HepG2 (cell line): ENCODE results near the gene STX1B. TPM values are rescaled to one million over a fixed set of nuclear protein-coding genes. Genes with fewer than 3 reads are reported as not detected.

Experiments
- AHDC1 ChIP-seq: sonication (generic); formaldehyde crosslinking; IDR thresholded peaks from 2 replicates; pipeline ENCODE4 v1.5.1; 2020; ENCODE audit warnings: mild to moderate bottlenecking, missing genetic modification reagents, borderline replicate concordance
- ATF6 ChIP-seq: sonication (generic); formaldehyde crosslinking; conservative IDR thresholded peaks from 2 replicates; pipeline ENCODE4 v1.4.0; 2020; ENCODE audit warnings: missing genetic modification reagents
- FOXJ3 ChIP-seq: sonication (generic); formaldehyde crosslinking; IDR thresholded peaks from 2 replicates; pipeline ENCODE4 v1.4.0; 2020; ENCODE audit warnings: missing genetic modification reagents, mild to moderate bottlenecking, borderline replicate concordance
- ISL2 ChIP-seq: sonication (generic); formaldehyde crosslinking; IDR thresholded peaks from 2 replicates; pipeline ENCODE4 v1.5.0; 2020; ENCODE audit warnings: missing genetic modification reagents
- KLF12 ChIP-seq: sonication (generic); formaldehyde crosslinking; IDR thresholded peaks from 2 replicates; pipeline ENCODE4 v1.4.0; 2020; ENCODE audit warnings: missing genetic modification reagents, borderline replicate concordance
- KLF15 ChIP-seq: sonication (generic); formaldehyde crosslinking; IDR thresholded peaks from 2 replicates; pipeline ENCODE4 v1.8.1; 2023; ENCODE audit warnings: borderline replicate concordance, mild to moderate bottlenecking, inconsistent platforms, missing genetic modification reagents, mixed read lengths
- RBFOX2 ChIP-seq: fragments of 200-400 bp; formaldehyde crosslinking; IDR thresholded peaks from 2 replicates; pipeline ENCODE4 v1.6.1; 2017; ENCODE audit warnings: low read depth, mild to moderate bottlenecking, low read length
- SNAPC2 ChIP-seq: sonication (generic); formaldehyde crosslinking; IDR thresholded peaks from 2 replicates; pipeline ENCODE4 v1.8.1; 2022; ENCODE audit warnings: mild to moderate bottlenecking, missing genetic modification reagents
- SP140L ChIP-seq: sonication (generic); formaldehyde crosslinking; IDR thresholded peaks from 2 replicates; pipeline ENCODE4 v1.4.0; 2020; ENCODE audit warnings: missing genetic modification reagents, borderline replicate concordance
- ZNF160 ChIP-seq: sonication (generic); formaldehyde crosslinking; IDR thresholded peaks from 2 replicates; pipeline ENCODE4 v1.8.0; 2022; ENCODE audit warnings: mild to moderate bottlenecking, inconsistent platforms, missing genetic modification reagents
- ZNF256 ChIP-seq: sonication (generic); formaldehyde crosslinking; conservative IDR thresholded peaks from 2 replicates; pipeline ENCODE4 v1.4.0; 2020; ENCODE audit warnings: missing genetic modification reagents
- ZNF644 ChIP-seq: IDR thresholded peaks from 2 replicates; pipeline ENCODE4 v1.6.1; 2016; ENCODE audit warnings: low read depth
- ZNF776 ChIP-seq: sonication (generic); formaldehyde crosslinking; IDR thresholded peaks from 2 replicates; pipeline ENCODE4 v1.4.0; 2020; ENCODE audit warnings: mild to moderate bottlenecking, missing genetic modification reagents
- ZNF788 ChIP-seq: sonication (generic); formaldehyde crosslinking; IDR thresholded peaks from 2 replicates; pipeline ENCODE4 v1.5.0; 2020; ENCODE audit warnings: mild to moderate bottlenecking, missing genetic modification reagents, borderline replicate concordance
- ZSCAN20 ChIP-seq: sonication (generic); formaldehyde crosslinking; IDR thresholded peaks from 2 replicates; pipeline ENCODE4 v1.4.0; 2020; ENCODE audit warnings: missing genetic modification reagents, mild to moderate bottlenecking, borderline replicate concordance
- polyA plus RNA-seq, 8 experiments: library from polyadenylated mRNA; depleted of rRNA in 3 of 8; stranded (reverse) in 7 of 8; unstranded in 1 of 8; fragments of >200 nt; fragmentation: Illumina TruSeq in 4 of 8; extraction: Trizol in 4 of 8; gene quantifications; 2 replicates each; pipeline versions ENCODE4 v1.2.1 to v1.2.3, GENCODE V29; 2011 to 2016; ENCODE audit warnings: low read depth in 4 of 8, missing spikeins in 1 of 8, mixed read lengths in 1 of 8; ENCODE audit not compliant: insufficient read depth in 1 of 8
- total RNA-seq, 5 experiments: library from RNA; depleted of rRNA; stranded (reverse); fragments of >200 nt; fragmentation: Illumina TruSeq; extraction: Trizol; gene quantifications; 2 replicates each; pipeline ENCODE4 v1.2.3, GENCODE V29; 2016; ENCODE audit warnings: low read depth in 1 of 5
- TF ChIP-seq, protein P1 (sequence below): sonication (generic); formaldehyde crosslinking; IDR thresholded peaks from 2 replicates; pipeline ENCODE4 v1.4.0; 2020; ENCODE audit warnings: missing genetic modification reagents, mild to moderate bottlenecking, borderline replicate concordance
- TF ChIP-seq, protein P2 (sequence below): IDR thresholded peaks from 2 replicates; pipeline ENCODE4 v1.6.1; 2016; ENCODE audit warnings: missing compliant biosample characterization, missing genetic modification reagents, borderline replicate concordance

STX1B gene
- total and polyA plus RNA-seq, 2 of the 13 experiments (the other 11 are each of a cell fraction or from before 2014, with no cell fraction given) = 2.1 to 3.0 TPM

GRCh38 chr16:30953511-30954124 is 56.8 kb downstream of the STX1B start (continued):
- TF ChIP-seq AHDC1 (CRISPR knock-in tag) (no peak), RBFOX2 (0 out of 2 replicates have a peak, but pooled peaks have one; percentile 46), KLF15 (CRISPR knock-in tag) (no peak), ZNF160 (CRISPR knock-in tag) (no peak; the same call in 1 of the 2 replicates), SP140L (CRISPR knock-in tag) (no peak), KLF12 (CRISPR knock-in tag) (no peak), ZNF256 (CRISPR knock-in tag) (no peak), ZNF776 (CRISPR knock-in tag) (peak; percentile 45; the same call in 1 of the 2 replicates), ATF6 (no peak), FOXJ3 (CRISPR knock-in tag) (no peak), SNAPC2 (no peak), ZNF788 (CRISPR knock-in tag) (no peak; the same call in 1 of the 2 replicates), ZNF644 (peak; percentile 72; the same call in 1 of the 2 replicates), ZSCAN20 (CRISPR knock-in tag) (0 out of 2 replicates have a peak, but pooled peaks have one; percentile 1), ISL2 (CRISPR knock-in tag) (no peak)
- TF ChIP-seq, protein P1, sequence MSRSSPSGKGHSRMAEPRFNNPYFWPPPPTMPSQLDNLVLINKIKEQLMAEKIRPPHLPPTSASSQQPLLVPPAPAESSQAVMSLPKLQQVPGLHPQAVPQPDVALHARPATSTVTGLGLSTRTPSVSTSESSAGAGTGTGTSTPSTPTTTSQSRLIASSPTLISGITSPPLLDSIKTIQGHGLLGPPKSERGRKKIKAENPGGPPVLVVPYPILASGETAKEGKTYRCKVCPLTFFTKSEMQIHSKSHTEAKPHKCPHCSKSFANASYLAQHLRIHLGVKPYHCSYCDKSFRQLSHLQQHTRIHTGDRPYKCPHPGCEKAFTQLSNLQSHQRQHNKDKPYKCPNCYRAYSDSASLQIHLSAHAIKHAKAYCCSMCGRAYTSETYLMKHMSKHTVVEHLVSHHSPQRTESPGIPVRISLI (CRISPR knock-in tag) = no peak; the same call in none of the 2 replicates
- TF ChIP-seq, protein P2, sequence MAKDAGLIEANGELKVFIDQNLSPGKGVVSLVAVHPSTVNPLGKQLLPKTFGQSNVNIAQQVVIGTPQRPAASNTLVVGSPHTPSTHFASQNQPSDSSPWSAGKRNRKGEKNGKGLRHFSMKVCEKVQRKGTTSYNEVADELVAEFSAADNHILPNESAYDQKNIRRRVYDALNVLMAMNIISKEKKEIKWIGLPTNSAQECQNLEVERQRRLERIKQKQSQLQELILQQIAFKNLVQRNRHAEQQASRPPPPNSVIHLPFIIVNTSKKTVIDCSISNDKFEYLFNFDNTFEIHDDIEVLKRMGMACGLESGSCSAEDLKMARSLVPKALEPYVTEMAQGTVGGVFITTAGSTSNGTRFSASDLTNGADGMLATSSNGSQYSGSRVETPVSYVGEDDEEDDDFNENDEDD (CRISPR knock-in tag) = no peak
